H4 (cell line): ENCODE results near the gene ENTPD7. TPM values are rescaled to one million over a fixed set of nuclear protein-coding genes. Genes with fewer than 3 reads are reported as not detected.
"Not testable (repeated sequence)": the region's sequence is repeated elsewhere in the genome, so short reads cannot be mapped to it uniquely, and the experiment has no call there.

Source experiments
- DNase-seq: peaks from one replicate; pipeline ENCODE4 v3.0.0-alpha.2; 2015; ENCODE audit warnings: low spot score
- total RNA-seq: library from RNA; depleted of rRNA; stranded (reverse); fragments of >200 nt; shearing (Covaris generic); gene quantifications from 2 replicates; pipeline ENCODE4 v1.2.3, GENCODE V29; 2014; rRNA removed

Gene ENTPD7, protein sequence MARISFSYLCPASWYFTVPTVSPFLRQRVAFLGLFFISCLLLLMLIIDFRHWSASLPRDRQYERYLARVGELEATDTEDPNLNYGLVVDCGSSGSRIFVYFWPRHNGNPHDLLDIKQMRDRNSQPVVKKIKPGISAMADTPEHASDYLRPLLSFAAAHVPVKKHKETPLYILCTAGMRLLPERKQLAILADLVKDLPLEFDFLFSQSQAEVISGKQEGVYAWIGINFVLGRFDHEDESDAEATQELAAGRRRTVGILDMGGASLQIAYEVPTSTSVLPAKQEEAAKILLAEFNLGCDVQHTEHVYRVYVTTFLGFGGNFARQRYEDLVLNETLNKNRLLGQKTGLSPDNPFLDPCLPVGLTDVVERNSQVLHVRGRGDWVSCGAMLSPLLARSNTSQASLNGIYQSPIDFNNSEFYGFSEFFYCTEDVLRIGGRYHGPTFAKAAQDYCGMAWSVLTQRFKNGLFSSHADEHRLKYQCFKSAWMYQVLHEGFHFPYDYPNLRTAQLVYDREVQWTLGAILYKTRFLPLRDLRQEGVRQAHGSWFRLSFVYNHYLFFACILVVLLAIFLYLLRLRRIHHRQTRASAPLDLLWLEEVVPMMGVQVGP
- 12.9 and 21.0 TPM in 2 replicates for total RNA-seq

DNA sequence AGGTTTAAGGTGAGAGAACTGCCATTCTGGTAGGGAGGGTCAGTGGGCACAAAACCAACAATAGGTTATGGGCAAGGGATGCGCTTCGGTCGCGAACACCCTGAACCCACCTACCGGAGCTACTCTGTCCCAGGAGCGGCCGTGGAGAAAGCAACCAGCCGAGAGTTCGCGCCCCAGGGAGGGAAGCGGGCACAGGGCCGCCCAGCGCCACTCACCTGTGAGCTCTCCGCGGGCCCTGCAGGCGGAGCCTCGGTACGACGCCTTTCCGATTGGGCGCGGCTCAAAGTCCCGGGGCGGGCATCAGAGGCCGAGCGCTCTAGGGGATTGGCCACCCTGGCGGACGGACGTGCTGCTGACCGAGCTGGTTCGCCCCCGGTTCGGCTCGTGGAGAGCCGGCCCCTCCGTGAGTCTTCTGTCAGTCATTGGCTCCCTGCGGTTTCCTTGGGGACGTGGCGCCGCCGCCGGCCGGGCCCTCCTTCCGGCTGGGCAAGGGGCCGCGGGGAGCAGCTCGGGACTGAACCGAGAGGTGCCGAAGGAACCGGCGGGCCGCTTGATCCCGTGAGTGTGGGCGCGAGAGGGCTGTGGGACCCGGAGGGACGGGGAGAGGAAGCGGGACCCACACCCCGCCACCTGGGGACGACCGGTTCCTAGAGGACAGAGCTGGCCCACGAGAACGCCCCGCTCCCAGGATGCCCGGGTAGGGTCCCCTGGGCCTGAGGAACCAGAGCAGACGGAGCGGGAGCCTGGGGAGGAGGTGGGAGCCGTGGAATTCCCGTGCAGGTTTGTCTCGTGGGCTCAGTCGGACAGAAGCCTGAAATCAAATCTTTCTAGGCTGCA, at the start of gene ENTPD7:
ENTPD7 (plus strand) TSS at position 479 of the 837 bp plus-strand sequence. CDS start 448 bp downstream, outside the sequence.
- peak; percentile 94 for DNase-seq

DNA sequence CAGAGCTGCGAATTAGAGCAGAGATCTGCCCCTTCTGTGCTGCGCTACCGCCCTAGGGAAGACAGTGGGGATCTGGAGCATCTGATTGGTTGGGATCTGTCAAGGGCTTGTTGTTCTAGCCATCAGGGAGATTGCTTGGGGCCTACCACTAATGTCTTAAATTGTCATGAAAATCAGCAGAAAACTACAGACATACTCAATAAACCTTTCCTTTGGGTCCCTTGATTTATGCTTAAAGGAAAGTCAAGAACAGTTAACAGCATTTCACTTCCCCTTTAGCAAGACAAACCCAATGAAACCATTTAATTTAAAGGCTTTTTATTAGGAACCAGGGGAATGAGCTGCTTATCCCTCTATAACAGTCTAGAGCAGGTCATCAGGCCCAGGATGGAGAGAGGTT, 49.1 kb upstream of the ENTPD7 start:
- DNase-seq: no peak

DNA sequence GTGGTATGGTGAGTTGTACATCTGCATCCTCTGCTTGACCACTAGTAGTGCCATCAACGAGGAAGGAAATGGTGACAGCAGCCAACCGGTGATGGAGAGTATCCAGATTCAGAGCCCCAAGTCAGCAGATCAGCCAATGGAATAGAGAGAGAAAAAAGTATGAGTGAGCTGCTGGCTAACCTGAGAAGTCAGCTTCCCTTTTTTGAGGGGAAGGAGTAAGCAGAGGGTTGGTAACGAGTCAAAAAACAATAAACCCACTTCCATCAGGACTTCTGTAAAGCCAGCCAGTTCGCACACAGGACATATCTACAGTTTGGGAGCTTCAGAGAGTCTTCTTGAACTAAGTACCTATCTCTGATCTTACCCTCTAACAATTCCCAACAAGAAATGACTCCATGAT, 48.0 kb upstream of the ENTPD7 start:
- no peak for DNase-seq

DNA sequence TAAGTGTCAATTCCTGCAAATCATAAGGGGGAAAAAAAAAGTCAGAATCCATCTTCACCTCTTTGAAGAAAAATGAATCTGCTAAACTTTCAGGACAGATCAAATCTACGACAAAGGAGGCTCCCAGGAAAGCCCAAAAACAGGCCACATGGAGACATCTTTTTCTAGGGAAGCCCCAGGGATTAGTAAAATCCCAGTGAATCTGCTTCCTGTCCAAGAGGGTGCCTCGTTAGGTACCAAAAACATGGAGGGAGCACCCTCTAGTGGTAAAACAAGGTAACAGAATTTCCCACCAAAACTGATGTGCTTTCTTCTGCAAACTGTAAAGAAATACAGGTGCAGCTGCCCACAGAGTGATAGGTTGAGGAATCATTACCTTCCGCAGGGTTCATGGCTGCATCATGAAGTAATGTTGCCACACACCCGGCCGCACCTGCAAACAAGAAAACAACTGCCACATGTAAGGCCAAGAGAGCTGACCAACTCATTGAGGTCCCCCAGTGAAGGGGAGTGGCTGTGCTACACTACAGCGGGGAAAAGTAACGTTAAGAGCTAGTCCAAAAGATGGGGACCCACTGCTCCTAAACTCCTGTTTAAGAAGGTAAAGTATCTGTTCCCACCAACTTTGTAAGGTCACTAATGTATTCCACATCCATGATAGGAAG, 47.0 kb upstream of the ENTPD7 start:
- DNase-seq: peak; percentile 52

DNA sequence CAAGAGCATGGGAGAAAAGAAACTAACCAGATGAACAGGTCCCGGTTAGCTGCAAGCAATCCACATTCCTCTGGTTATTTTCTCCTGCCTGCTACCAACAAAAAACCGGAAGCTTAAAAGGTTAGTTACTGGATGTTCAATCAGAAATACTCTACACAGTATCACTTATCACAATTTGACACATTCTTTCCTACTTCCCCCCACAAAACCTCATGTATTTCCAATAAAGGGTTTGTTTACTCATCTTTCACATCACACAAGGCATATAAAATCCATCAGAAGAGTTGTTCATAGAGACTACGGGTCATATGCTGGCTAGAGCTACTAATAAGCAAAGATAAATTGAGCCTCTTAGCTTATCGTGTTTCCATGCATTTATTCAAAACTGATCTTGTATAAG, 43.9 kb upstream of the ENTPD7 start:
- DNase-seq: no peak

DNA sequence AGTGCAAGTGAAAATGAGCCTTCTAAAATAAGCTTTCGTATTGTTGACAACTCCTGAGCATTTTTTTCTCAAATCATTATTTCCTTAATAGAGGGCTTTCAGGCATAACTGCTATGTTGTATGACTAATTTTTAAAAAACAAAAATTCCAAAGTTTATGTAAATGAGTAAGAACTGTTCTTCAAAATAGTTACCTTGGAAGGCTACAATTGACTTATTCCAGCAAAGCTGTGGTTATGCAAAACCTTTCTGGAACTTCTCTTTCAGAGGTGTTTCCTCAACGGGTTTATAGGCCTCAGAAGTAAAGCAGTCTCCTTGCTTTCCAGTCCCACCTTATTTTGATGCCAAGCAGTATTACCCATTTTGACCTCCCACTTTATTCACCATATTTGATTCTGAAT, 41.6 kb upstream of the ENTPD7 start:
- DNase-seq: no peak

DNA sequence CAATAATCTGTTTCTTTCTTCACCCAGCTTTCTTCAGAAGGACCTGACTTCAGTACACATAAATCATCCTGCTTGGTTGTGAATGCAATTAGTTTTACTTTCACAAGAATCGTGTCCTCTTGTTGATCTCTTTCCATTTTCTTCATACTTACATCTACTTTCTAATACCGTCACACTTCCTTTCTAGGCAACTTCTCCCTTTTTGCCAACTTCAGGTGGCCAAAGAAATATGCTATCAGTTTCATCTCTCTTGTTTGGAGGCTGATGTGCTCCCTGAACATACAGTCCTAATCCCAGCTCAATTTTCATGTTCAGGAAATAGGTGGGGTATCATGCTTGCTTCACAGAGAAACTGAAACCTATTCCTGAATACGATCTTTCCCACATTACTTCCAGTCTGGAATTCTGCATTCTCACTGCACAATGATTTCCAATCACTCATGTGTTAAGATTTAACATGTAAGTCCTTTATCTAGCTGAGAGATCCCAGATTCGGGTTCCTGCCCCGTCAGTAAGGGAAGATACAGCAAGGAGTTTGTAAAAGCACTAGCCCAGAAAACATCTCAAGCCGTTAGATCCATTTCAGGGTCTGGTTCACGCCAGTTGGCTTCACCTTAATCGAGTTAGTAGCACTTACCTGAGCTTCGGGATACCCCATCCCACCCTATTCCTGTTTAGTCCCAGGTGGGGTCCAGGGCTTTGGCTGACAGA, 40.1 kb upstream of the ENTPD7 start:
- no peak for DNase-seq

DNA sequence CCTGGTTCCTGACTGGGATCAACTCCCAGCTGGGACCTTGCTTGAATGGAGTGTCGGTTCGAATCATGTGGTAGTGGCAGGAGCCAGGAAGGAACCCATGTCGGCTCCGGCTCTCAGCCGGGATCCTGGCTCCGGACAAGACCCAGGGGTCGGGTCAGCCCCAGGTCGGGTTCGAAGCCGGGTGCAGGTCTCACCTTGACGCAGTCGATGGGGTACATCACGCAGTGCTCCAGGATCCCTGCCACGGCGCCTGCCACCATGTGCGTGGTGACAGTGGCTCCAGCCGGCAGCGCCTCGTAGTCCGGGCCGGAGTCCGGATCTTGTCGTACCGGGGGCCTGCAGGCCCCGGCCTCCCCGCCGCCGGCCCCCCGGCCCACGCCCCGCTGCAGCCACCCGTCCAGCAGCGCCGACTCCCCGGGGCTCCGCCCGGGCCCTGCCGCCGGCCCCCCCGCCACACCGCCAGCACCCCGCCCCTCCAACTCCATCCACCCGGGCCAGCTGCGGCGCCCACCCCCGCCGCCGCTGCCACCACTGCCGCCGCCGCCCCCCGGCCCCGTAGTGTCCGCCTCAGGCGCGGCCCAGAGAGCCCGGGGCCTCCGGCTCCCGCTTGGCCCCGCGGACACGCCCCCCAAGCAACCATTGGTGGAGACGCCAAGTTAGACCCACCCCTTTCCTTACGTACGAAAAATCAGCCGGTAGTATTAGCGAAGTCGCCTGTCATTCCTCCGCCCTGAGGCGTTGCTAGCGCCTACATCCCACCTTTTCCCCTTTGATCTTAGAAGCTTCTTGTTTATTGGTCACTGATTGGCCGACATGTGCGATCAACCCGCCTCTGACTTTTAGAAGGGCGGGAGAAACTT, 39.2 kb upstream of the ENTPD7 start, which contains the start of gene SLC25A28:
SLC25A28 (minus strand) TSS at position 589 of the 860 bp plus-strand sequence; CDS start at position 485, 104 bp downstream.
- DNase-seq: peak; percentile 100

DNA sequence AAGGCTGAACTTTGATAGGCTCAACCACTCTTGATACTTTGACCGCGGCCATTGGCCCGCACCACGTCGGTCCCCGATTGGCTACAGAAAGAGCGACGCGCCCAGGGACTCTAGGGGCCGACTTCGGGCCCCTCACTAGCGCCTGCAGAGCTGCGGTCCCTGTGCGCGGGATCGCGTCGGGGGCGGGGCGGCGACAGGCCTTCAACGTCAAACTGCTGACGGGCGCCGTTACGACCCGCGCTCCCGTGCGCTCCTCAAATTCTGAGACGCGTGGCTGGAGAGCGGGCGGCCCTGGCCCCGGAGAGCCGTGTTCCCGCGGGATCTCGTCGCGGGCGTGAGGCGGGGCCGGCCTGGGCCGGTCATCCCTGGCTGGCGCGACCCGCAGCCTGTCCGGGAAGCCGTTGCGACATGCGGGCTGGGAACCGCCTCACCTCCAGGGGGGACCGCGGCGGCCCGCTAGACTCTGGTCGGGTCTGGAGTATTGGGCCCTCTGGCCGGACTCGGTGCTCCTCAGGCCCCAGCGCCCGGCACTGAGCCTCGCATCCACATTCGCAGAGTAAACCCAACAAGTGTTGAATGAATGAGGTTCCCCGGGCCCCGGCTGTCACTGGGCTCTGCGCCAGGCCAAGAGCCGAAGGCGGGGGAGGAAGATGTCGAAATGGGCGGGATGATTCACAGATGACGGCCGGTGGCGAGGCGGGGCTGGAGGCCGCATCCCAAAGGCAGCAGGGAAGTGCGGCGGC, 38.4 kb upstream of the ENTPD7 start:
- DNase-seq: peak; percentile 89

DNA sequence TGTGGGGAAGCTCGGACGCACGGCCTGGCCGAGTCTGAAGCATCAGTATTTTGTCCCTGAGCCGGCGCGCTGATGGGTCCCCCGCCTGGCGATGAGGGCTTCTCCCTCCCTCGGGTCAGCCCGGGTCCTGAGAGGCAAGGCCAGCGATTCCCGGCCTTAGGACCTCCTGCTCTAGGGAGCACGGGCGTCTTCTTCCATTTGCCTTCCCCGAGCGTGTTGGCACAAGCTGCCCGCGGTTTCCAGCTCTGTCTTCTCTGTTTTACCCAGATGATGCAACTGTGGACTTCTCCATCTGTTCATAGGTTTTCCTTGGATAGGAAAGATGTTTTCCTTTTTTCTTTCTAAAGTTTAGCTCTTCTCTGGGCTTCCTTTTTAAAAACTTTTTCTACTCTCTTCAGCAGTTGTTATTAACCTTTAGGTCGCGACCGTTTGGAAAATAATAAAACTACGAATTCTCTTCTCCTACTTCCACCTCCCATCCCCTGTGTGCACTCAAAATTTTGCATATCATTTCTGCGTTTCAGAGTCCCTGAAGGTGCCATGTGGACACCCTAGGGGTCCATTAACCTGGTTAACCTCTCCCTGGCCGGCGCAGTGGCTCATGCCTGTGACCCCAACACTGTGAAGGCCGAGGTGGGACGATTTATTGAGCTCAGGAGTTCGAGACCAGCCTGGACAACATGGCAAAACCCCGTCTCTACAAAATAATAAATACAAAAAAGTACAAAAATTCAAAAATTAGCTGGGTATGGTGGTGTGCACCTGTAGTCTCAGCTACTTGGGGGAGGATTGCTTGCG, 37.7 kb upstream of the ENTPD7 start:
- no peak for DNase-seq

DNA sequence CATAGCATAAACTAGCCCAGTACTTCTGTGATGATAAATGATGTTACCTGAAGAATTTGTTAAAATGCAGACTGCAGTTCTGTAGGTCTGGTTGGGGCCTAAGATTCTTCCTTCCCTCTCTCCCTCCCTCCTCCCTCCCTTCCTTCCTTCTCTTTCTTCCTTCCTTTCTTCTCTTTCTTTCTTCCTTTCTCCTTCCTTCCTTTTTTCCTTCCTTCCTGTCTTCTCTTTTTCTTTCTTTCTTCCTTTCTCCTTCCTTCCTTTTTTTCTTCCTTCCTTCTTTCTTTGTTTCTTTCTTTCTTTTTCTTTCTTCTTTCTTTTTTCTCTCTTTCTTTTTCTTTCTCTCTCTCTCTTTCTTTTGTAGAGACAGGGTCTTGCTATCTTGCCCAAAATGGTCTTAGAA, 35.4 kb upstream of the ENTPD7 start:
- no peak for DNase-seq

DNA sequence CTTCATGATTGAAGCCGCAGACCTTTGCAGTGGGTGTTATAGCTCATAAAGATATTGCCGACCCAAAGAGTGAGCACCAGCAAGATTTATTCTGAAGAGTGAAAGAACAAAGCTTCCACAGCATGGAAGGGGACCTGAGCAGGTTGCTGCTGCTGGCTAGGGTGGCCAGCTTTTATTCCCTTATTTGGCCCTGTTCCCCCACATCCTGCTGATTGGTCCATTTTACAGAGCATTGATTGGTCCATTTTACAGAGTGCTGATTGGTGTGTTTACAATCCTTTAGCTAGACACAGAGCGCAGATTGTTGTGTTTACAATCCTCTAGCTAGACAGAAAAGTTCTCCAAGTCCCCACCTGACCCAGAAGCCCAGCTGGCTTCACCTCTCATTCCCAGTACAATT, 34.2 kb upstream of the ENTPD7 start:
- not testable (repeated sequence) for DNase-seq

DNA sequence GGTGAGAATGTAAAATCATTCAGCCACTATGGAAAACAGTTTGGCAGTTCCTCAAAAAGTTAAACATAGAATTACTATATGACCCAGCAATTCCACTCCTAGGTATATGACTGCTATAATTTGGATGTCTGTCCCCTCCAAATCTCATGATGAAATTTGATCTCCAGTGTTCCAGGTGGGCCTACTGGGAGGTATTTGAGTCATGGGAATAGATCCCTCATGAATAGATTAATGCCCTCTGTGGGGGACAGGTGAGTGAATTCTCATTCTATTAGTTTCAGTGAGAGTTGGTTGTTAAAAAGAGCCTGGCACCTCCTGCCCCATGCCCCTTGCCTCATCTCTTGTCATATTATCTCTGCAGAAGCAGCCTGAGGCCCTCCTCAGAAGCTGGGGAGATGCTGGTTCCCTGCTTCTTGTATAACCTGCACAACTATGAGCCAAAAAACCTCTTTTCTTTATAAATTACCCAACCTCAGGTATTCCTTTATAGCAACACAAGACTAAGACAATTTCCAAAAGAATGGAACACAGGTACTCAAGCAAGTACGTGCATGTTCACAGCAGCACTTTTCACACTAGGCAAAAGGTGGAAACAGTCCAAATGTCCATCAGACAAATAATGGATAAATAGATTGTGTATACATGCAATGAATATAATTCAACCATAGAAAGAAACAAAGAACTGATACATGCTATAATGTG, 30.2 kb upstream of the ENTPD7 start:
- no peak for DNase-seq

DNA sequence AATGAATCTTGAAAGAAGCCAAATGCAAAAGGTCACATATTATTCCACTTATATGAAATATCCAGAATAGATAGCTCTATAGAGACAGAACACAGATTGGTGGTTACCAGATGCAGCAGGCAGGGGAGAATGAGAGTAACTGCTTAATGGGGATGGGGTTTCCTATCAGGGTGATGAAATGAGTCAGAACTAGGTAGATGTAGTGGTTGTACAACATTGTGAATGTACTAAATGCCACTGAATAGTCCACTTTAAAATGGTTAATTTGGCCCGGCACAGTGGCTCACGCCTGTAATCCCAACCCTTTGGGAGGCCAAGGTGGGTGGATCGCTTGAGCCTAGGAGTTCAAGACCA, 29.7 kb upstream of the ENTPD7 start:
- no peak for DNase-seq

DNA sequence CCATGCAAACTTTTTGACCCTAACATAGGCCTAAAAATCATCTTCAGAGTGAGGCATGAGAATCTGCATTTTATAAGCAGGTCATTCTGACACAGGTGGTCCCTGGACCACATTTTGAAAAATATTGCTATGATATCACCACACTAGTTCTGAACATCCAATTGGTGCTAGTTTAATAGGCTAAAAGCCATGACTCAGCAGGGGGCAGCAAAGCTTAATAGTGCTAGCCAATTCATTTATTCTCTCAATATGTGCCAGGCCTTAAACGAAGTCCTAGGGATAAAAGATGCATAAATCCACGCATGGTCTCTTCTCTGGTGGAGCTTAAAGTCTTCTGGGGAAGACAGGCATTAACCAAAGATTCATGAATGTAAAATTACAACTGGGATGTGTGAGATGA, 28.9 kb upstream of the ENTPD7 start:
- peak; percentile 23 for DNase-seq

DNA sequence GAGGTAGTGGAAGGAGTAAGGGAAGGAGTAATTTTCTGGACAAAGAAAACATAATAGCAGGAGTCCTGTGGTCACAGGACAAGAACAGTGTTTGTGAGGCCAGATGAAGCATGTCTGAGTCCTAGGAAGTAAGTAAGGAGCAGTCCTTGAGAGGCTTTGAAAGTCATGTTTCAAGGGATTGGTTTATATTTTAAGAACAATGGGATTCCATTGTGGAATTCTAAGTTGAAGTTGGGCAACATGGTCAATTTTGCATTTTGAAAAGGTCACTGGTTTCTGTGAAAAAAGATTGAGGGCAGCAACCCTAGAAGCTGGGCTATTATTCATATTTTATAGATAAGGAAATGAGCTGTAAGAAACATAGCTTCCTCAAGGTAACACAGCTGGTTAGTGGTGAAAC, 28.3 kb upstream of the ENTPD7 start:
- DNase-seq: no peak

DNA sequence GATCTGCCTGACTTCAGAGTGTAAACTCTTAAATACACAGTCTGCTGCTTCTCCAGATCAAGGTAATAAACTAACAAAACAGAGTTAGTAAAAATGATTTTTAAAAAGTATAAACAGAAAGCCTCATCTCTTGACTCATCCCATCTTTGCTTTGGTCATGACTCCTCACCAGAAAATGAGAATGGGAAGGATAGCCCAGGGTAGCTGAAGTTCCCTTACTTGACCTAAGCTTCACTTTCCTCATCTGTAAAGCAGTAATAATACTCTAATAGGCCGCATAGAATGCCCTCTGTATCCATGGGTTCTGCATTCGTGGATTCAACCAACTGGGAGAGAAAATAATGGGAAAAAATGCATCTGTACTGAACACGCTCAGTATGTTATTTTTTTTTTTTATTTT, 27.8 kb upstream of the ENTPD7 start:
- no peak for DNase-seq

DNA sequence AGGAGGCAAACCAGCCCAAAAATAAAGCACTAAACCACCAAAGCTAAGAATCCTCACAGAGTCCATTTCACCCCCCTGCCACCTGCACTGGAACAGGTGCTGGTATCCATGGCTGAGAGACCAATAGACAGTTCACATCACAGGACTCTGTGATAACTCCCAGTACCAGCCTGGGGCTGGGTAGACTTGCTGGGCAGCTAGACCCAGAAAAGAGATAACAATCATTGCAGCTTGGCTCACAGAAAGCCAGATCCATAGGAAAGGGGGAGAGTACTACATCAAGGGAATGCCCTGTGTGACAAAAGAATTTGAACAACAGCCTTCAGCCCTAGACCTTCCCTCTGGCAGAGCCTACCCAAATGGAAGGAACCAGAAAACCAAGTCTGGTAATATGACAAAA, 25.5 kb upstream of the ENTPD7 start:
- no peak for DNase-seq
